Stimulated activated CD8-positive, alpha-beta memory T cell treated with anti-CD3 and anti-CD28 coated beads, Interleukin-12 subunit alpha, Interleukin-12 subunit beta, amount 100 ng/mL, for 1 hour (primary cell): ENCODE measurements around the gene SMYD3.

Source experiments
- DNase-seq: peaks from one replicate; pipeline ENCODE4 v3.0.0-alpha.2; 2020; ENCODE audit warnings: low read depth

SMYD3 gene

DNA sequence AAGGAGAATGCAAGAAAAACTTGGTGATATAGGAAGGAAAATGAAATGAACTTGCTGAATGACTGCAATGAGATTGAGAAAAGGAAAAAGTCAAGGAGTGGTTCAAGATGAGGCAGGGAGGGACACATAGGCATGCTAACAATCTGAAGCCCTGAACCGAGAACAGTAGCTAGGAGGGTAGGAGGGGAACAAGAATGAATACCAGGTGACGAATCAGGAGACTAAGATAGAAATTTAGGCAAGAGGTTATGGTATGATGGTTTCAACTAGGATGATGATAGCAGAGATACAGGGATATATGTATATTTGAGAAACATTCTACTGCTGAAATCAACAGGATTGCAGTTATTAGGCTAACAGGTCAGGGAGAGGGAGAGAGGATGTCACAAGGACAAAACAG, 44.1 kb downstream of the SMYD3 start:
- DNase-seq: no peak

DNA sequence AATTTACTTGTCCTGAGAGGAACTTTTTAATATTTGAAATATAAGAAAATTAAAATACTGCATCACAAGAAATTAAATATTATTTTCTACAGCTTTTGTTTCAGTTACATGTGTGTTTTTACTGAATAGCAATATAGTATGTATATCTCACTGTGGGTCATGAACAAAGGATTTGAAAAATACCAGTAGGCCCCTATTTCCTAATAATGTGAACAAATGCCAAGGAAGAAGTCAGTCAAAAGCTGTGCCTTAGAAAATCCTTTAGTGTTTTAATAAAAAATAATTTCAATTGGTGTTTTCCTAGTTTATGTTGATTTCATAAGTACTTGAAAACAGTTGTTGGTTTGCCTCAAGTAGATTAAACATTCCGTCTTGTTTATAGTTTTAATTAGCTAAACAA, 46.7 kb downstream of the SMYD3 start:
- DNase-seq: no peak

GRCh38 chr1:246459221-246459620, 47.9 kb downstream of the SMYD3 start:
- DNase-seq: no peak

DNA sequence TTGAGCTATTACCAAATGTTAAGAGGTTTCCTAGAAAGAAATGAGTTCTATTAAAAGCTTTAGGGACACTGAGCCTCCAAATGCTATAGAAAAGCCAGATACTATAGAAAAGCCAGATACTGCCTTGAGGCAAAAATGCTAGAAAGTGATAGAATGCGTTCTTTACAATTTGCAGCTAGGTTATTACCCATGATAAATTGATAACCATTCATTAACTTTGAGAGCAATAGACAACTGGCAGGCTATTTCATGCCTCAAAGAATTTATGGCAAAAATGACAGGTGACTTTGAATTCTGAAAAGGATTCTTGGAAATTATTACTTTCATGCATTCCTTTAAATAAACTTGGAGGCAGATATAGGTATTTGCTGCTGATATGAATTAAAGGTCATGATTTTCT, 51.6 kb downstream of the SMYD3 start:
- no peak for DNase-seq

- no peak for DNase-seq
These were observed 52.4 kb downstream of the SMYD3 start for GRCh38 chr1:246454655-246455054.

- no peak for DNase-seq
These were observed 56.3 kb downstream of the SMYD3 start for GRCh38 chr1:246450611-246451251.

DNA sequence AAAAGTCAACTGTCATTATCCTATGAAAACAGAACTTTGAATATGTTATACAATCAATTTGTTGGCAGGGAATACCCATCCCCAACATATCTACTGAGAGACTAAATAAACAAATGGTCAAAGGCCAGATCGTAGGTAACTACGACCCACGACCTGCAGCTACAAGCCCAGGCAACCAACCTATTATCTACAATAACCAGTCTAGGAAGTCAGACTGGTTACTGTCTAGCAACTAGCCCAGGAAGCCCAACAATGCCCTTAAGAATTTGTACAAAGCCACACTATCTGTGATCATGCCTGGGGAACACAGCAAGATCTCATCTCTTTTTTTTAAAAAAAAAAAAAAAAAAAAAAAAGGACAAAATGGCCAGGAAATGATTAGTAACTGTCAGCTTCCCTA, 58.7 kb downstream of the SMYD3 start:
- no peak for DNase-seq

- DNase-seq: no peak
These were observed 59.6 kb downstream of the SMYD3 start for GRCh38 chr1:246447501-246447900.

DNA sequence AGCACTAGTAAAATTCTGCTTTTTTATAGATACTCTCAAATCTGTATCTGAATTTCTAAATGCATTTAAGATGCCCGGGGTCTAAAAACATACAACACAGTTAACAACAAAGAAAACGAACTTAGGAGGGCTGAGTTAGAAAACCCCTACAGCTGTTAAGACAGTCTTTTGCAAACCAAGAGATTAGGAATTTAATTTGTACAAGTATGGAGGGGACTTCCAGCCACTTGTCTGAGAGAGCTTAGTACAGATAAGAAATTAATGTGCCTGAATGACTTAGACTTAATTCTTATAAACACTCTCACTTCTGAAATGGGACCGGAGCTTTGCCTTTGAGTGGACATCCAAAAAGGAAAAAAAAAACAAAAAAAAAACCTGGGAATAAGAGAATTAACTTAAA, 61.6 kb downstream of the SMYD3 start:
- DNase-seq: no peak

DNA sequence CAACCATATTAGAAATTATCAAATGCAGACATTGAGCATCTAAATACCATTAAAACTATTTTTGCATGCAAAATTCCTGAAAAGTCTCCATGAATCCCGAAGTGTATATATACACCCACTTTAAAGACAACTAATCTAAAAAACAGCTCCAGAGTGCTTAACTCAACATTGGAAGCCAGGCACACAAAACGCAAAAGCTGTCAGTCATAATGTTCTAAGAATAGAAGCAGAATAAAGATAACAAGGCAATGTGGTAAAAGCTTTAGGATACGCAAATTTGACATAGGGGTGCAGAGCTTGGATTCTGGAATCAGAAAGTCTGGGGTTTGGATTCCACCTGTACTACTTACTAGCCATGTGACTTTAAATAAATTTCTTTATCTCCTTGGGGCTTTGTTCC, 62.5 kb downstream of the SMYD3 start:
- DNase-seq: no peak

- DNase-seq: no peak
These were observed 69.1 kb downstream of the SMYD3 start for GRCh38 chr1:246437961-246438360.

- DNase-seq: no peak
These were observed 71.5 kb downstream of the SMYD3 start for GRCh38 chr1:246435421-246436041.

GRCh38 chr1:246434335-246434734, 72.7 kb downstream of the SMYD3 start:
- DNase-seq: no peak

DNA sequence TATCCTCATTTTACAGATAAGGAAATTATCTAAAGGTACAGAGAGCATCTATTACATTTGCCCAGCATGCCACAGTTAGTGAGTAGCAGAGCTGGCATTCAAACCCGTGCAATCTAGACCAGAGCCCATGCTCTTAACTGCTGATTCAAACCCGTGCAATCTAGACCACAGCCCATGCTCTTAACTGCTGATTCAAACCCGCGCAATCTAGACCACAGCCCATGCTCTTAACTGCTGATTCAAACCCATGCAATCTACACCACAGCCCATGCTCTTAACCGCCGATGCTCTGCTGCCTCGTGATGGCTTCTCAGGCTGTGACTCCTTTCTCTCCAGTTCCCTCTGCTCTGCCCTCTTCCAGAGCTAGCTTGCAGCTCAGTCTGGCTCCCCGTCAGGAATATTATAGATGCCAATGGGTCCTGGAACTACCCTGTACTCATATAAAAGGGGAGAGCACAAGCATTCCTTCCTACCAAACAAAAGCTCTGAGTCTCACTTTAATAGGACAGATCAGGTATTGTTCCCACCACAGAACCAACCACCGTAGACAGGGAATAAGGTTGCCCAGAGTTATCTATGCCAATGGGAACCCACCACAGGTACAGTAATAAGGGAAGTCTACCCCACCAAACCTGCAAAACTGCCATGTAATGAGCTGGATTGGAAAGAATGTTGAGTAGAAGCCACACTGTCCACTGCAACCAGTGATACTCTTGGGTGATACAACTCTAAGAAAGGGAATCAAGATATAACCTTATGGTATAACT, 78.4 kb downstream of the SMYD3 start:
- DNase-seq: no peak

GRCh38 chr1:246427611-246428010, 79.5 kb downstream of the SMYD3 start:
- no peak for DNase-seq

GRCh38 chr1:246425895-246426294, 81.2 kb downstream of the SMYD3 start:
- no peak for DNase-seq

DNA sequence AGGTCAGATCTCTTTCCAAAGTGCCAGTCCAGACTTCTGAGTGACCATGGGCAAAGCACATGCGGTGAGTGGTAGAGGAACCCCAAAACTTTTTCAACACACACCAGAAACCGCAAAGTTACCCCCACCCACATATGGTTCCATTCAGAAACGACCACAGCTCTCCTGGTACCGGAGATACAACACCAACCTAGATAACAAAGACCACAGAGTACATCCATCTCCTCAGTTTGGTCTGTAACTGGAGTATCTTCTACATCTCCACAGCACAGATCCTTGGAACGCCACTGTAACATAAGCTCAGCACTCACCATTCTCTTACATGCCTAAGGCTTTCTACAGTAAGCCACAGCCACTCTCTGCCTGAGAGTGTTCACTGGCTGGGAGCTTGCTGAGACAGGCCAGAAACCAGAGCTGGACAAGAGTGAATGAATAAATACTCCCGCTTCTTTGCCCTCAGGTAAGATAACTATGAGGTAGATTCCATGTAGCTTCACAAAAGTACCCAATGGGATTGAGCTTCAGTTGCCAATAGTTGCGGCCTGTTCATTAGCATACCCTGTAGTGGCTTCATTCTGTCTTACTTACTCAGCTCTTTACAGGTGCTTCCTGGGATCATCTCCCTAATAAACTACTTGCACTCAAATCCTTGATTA, 81.8 kb downstream of the SMYD3 start:
- DNase-seq: no peak

- DNase-seq: no peak
These were observed 86.8 kb downstream of the SMYD3 start for GRCh38 chr1:246420300-246420699.

DNA sequence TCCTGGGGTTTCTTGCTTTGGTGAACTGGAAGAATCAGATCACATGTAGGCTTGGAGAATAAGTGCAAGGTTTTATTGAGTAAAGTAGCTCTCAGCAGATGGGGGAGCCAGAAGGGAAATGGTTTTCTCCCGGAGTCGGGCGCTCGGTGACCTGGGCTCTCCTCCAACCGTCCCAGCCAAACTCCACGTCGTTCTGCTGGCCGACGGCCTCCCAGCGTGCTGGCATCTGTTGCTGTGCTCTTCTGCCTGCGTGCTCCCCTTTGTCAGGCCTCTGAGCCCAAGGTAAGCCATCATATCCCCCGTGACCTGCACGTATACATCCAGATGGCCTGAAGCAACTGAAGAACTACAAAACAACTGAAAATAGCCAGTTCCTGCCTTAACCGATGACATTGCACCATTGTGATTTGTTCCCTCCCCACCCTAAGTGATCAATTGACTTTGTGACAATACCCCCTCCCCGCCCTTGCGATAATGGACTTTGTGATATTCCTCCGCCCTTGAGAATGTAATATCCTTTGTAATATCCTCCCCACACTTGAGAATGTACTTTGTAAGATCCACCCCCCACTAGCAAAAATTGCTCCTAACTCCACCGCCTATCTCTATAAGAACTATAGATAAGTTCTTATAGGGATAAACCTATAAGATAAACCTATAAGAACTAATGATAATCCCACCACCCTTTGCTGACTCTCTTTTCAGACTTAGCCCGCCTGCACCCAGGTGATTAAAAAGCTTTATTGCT, 88.3 kb downstream of the SMYD3 start:
- DNase-seq: no peak

GRCh38 chr1:246417813-246418564, 89.1 kb downstream of the SMYD3 start:
- no peak for DNase-seq

GRCh38 chr1:246417152-246417812, 89.8 kb downstream of the SMYD3 start:
- DNase-seq: no peak
